Stimulated activated CD4-positive, alpha-beta T cell treated with anti-CD3 and anti-CD28 coated beads, Interleukin-1b, Interleukin-23, amount 100 ng/mL, for 48 hours (primary cell): ENCODE measurements around the gene RNF130.
"Not testable (repeated sequence)": the region's sequence is repeated elsewhere in the genome, so short reads cannot be mapped to it uniquely, and the experiment has no call there.

ENCODE experiments used
- DNase-seq: peaks from one replicate; pipeline ENCODE4 v3.0.0-alpha.2; 2020

The RNF130 gene

DNA sequence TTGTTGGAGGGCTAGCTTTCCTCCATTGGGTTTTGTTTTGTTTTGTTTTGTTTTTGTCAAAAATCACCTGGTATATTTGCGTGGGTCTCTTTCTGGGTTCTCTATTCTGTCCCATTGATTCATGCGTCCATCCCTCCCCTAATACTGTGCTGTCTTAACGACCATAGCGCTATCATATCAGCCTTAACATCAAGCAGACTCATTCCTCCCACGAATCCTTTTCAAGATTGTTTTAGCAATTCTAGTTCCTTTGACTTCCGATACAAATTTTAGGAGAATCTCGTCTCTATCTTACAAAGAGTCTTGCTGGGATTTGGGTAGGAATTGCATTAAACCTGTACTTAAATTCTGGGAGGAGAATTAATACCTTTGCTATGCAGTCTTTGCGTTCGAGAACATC lies 31.1 kb upstream of the RNF130 start:
- DNase-seq, result no peak

DNA sequence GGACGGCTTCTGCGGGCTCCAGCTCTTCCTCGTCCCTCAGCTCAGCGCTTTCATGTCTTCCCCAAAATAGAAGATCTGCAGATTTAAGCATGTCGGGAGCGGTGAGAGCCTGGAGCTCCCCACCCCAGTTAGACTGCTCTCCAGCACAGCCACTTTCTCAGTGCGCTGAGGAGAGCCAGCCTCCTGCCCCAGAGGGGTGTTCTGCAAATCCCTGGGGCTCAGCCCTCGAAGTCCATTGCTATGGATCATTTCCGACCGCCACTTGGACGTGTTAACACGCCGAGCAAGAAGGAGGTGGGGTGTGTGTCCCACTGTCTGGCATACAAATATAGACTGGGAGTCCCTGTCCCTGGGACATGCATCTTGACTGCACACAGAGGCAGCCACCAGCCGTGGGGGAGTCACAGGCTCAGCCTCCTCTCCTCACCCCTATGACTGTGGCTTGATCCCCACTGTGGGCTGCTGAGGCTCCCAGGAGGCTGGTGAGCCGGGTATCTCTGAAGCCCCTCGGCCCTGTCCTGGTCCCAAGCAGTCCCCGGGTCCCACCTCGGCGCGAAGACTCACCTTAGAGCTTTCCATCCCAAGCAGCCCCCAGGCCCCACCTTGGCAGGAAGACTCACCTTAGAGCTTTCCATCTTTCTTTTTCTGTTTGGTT lies 30.0 kb upstream of the RNF130 start:
- DNase-seq, result no peak

DNA sequence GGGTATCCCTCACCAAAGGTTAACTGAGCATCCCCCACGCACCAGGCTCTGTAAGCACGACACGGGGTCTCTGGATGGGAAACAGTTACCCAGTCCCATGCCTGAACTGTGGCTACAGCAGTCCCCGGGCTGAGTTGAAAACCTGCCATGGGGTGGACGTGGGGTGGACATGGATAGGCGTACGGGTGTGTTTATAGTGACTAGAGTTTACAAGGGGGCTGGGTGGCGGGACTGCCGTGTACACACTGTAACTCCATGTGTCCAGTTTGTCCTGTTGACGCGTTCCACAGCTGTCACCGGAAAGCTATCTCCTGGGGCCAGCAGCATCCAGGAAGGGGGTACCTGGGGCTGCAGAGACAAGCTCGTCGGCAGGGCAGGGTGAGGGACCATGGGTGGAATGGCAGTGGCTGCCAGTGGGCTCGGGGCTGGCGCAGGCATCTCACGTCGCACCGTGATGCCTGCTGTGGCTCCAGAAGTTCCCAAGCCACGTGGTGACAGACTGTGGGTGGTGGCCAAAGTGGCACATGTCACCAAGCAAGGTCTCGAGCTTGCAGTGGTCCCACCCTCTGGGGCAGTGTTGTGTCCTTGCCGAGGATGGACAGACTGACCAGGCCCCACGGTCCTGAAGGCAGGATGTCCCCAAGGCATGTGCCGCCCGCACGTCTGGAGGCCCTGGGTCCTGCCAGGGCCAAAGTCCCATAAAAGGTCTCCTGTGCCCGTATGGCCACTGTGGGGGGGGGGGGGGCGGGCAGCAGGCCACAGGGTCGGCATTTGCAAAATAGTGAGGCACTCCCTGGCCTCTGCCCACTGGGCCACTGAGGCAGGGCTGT lies 29.3 kb upstream of the RNF130 start:
- DNase-seq, result no peak

DNA sequence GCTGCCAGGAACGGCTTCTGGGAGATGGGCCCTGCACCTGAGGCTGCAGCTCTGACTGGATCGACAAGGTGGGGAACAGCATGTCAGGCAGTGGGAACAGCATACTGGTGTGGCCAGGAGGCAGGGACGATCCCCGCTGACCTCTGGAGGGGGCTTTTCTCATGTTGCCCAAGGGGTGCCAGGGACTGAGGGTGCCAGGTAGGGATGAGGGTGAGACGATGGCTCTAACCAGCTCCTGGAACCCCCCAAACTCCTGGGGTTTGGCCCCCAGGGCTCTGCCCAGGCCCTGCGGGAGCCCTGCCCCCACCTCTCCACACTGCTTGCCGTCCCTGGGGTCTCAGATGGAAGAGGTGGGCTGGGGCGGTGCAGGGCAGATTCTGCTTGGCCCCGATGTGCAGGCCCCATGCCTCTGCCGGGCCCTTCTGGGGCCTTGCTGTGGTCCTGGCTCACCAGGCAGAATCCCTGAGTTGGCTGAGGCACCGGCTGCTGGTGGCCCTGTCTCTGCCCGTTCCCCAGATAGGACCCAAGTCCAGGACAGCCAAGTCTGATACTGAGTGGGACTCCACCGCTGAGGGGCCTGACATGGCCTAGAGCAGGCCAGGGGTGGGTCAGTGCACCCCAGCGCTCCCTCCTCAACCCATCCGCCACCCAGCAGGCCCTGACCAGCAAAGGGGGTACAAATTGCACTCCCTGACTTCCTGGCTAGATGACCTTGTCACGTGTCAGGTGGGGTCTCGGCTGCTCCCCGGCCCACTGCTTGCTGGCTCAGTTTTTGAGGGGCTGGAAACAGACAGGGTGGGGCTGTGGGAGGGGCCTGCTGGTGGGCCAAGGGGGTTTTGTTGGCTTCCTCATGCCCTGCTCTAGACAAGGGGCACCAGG lies 28.4 kb upstream of the RNF130 start:
- no peak for DNase-seq

DNA sequence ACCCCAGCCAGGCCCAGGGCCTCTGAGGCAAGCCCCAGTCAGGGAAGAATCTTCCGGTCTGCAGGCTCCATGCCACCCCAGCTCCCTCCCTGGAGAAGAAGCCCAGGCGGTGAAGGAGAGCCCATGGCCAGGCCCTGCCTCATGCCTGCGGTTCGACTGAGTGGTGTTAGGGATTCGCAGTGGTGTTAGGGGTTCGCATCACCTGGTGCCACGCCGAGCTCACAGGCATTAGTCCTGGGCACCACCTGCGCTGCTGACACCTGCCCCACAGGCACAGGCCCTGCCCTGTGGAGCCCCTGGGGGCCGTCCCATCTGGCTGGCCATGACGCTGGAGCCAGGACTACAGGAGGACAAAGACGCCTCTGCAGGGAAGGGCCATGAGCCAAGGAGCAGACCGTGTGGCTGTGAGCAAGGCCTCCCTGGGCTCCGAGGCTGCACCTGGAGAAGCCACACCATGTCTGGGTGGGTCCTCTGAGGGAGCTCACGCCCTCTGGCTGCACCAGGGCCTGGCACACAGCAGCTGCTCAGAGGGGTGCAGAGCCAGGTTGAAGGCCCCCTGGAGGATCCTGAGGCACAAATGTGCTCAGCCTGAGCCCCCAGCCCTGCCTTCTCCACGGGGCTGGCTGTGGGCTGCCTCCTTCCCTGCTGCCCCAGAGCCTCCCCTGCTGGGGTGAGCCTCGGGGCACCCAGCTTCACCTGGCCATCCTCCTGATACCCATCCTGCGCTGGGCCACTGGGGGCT lies 27.6 kb upstream of the RNF130 start:
- no peak for DNase-seq

DNA sequence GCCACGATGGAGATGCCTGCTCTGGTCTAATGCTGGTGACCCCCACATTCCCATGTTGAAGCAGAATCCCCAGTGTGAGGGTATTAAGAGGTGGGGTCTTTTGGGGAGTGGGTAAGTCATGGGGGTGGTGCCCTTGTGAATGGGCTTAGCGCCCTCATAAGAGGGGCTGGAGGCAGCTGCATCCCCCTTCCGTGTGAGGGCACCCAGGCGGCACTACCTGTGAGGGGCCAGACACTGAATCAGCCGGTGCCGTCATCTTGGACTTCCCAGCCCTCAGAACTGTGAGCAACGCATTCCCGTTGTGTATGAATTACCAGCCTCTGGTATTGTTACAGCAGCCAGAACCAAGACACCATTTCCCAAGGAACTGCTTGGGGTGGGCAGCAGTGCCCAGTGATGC lies 27.0 kb upstream of the RNF130 start:
- no peak for DNase-seq

DNA sequence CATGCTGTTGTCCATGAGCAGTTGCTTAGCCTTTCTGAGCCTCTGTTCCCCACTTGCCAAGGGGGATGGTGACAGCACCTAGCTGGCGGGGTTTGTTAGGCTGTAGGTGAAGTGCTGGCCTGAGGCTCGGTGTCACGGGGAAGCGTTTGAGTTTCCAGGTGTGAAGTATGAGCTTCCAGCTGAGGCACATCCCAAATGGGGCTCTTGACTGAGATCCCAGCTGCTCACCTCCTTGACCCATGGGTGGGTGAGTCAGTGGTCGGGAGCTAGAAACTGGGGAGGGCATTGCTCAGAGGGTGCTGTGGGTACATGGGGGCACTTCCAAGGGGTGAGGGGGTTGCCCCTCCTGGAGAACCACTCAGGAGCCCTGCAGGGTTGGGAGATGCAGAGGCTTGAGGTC lies 26.4 kb upstream of the RNF130 start:
- no peak for DNase-seq

DNA sequence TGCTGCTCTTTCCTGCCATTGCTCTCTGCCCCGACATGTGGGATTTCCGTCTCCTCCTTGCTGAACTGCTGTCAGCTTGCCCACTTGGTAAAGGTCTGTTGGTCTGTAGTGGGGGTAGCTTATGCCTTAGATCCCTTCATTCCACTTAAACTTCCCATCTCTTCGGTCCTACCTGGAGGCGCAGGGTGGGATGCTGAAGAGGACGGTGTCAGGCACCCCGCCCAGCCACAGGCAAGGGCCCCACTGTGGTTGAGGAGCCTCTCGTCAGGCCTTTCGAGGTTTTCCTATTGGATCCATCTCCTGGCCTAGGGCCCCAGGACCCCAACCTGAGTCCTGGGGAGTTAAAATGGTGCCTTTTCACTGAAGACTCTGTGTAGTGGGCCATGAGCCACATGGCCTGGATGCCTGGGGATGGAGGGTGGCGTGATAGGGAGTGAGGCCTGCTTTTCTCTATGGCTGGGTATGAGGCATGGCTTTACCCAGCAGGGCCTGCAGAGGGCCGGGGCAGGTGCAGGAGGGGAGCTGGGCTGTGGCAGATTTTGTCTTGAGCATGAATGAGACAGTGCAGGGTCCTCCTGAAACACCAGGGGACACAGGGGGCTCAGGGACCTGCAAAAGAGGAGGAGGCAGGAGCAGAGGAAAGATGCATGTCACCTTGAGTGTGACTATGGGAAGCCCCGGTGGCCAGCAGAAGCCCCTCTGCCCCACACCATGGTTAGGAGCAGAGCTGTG lies 25.8 kb upstream of the RNF130 start:
- DNase-seq, result no peak

DNA sequence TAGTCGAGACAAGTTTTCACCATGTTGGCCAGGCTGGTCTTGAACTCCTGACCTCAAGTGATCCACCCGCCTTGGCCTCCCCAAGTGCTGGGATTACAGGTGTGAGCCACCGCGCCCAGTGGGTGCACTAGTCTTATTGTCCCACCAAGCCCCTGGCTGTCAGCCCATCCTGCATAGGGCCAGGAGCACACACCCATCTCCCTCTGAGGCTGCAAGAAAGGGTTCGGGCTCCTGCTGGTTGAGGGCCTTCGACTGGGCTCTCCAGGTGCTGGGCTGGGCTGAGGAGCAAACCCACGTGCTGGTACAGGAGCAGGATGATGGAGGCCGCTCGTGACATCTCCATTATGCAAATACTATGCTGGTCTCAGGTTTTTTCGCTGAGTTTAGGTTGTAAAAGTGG lies 25.1 kb upstream of the RNF130 start:
- DNase-seq, result no peak

DNA sequence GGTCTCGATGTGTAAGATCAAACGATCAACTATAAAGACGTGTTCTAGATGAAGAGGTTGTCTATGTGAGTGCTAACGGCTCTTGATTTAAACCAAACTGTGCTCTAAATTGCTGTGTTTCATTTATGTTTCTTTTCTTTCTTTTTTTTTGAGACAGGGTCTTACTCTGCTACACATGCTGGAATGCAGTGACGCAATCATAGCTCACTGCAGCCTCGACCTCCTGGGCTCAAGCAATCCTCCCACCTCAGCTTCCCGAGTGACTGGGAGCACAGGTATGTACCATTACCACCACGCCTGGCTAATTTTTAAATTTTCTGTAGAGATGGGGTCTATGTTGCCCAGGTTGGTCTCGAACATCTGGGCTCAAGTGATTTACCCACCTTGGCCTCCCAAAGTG lies 24.0 kb upstream of the RNF130 start:
- DNase-seq, result no peak

DNA sequence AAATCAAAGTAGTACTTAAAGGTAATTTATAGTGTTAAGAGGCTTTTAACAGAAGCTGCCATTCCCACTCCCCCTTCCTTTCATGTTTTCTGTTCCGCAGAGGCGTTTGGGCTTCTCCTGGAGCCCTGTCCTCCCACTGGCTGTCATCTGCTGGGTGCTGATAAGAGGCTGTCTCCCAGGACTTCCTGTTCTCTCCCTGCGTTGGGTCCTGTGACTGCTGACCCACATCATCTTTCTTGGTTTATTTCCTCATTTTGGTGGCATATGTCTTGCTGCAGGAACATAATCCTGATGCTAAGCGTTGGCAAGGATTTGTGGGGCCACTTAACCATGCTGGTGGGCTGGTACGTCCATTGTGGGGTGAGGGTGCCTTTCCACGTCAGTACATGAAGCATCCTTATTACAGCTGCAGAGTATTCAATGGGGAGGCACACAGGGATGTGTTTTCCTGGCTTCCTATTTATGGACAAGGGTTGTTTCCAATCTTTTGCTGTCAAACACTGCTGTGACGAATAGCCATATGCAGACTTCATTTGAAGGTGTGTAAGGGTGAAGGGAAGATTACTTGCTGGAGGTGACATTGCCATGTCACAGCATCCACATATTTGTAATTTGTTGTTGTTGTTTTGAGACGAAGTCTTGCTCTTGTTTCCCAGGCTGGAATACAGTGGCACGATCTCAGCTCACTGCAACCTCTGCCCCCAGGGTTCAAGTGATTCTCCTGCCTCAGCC lies 22.3 kb upstream of the RNF130 start:
- no peak for DNase-seq

DNA sequence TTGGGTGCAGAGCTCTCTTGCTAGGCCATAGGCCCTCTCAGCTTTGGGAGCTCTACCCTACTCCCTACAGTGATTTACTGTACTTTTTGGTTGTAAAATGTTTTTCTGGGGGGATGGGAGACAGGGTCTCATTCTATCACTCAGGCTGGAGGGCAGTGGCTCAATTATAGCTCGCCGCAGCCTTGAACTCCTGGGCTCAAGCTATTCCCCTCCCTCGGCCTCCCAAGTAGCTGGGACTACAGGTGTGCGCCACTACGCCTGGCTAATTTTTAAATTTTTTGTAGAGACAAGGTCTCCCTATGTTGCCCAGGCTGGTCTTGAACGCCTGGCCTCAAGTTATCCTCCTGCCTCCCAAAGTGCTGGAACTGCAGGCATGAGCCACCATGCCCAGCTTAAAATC lies 21.7 kb upstream of the RNF130 start:
- DNase-seq, result no peak

DNA sequence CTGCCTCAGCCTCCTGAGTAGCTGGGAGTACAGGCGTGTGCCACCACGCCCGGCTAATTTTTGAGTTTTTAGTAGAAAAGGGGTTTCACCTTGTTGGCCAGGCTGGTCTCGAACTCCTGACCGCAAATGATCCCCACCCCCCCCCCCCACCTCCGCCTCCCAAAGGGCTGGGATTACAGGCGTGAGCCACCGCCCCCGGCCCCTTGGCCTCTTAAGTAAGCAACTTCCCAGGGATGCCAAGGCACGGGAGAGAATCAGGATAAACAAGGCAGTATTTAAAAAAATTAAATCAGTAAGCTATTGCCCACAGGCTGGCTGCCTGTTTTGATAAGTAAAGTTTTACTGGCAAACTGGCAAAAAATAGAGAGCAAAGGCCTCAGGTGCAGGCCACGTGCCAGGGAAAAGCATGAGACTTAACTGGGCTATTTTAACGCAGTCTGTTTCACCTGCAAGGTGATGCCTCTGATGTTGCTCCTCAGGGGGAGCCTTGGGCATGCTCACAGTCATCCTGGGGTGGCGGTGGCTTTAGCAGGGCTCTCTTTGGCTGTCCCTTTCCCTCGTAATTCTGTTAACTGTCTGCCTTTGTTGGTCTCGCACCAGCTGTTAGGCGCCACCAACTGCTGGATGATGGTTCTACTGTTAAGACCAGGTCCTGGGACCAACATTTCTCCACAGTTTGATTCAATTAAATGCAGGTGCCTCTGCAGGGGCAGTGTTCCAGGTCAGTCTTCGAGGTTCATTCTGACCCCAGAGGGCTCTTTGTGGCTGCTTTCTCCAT lies 19.4 kb upstream of the RNF130 start:
- peak; percentile 15 for DNase-seq

DNA sequence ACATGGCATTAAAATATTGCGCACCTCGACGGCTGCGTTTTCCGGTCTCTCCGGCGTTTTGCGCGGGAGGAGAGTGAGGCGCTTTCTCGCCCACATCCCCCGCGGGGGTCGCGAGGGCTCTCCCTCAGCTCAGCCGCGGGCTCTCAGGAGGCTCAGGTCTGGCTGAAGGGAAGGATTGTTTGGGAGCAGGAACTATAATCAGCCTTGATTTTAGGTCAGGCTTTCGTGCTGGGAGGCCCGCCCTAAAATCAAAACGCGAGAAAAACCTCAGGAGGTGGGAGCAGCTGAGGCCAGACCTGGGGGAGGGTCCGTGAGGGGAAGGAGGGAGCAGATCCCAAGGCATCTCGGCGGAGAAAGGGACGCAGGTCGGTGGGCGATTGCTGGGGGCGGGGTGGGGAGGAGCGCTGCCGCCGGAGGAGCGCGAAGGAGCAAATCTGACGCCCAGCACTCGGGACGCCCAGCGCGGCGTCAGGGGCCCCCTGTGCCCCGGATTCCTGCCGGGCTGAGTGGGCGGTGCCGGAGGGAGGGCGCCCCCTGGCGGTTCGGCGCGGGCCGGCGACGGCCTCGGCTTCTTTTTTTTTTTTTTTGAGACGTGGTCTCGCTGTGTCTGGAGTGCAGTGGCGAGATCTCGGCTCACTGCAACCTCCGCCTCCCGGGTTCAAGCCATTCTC lies 18.7 kb upstream of the RNF130 start:
- peak; percentile 77 for DNase-seq

DNA sequence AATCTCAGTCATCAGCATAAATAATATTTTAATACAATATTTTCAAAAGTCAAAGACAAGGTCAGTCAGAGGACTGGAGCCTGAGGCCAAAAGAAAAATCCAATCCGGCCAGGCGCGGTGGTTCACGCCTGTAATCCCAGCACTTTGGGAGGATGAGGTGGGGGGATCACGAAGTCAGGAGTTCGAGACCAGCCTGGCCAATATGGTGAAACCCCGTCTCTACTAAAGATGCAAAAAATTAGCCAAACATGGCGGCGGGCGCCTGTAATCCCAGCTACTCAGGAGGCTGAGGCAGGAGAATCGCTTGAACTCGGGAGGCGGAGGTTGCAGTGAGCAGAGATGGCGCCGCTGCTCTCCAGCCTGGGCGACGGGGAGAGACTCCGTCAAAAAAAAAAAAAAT lies 18.1 kb upstream of the RNF130 start:
- DNase-seq, result not testable (repeated sequence)

DNA sequence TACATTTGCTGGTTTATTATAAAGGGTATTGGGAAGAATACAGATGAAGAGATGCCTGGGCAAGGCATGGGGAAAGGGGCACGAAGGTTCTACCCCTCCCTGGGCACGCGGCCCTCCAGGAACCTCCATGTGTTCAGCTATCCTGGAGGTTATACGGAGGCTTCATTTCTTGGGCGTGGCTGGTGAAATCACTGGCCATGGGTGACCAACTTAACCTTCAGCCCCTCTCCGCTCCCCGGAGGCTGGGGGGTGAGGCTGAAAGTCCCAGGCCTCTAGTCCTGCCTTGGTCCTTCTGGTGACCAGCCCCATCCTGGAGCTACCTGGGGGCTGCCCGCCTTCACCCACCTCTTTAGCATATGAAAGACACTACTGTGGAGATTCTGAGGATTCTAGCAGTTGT lies 17.0 kb upstream of the RNF130 start:
- DNase-seq, result no peak

DNA sequence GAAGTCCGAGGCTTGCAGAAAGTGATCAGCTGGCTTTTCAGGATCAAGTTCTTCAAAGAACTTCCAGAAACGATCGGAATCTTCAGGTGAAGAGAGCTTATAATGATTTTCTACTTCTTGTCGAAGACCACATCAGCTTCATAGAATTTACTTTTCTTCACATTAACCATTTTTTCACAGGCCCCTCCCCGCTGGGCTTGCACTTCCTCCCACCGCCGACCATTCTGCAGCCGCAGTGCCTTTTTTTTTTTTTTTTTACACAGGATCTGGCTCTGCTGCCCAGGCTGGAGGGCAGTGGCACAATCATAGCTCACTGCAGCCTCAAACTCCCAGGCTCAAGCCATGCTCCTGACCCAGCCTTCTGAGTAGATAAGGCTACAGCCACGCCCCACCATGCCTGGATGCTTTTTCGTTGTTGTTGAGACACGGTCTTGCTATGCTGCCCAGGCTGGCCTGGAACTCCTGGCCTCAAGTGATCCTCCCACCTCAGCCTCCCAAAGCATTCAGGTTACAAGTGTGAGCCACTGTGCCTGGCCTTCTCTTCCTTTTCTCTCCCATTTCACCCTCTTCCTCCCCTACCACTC lies 15.3 kb upstream of the RNF130 start:
- DNase-seq, result no peak

DNA sequence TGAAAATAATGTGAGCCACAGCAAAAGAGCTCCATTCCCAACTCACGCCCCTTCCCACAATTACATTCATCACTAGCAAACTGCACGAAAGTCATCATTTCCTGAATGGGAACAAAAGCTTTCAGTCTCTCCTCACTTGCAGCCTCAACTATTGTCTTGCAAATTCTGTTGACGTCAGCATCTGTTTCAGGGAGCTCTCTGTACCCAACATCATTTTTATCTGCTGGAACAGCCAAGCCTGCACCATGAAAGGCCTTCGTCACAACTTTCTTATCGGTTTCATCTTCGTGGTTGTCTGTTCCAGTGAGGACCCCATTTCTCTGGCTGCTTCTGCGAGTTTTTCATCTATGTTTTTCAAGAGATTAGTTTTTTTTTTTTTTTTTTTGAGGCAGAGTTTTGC lies 14.3 kb upstream of the RNF130 start:
- no peak for DNase-seq
